ENCODE data around the gene LIMS1. TPM values are rescaled to one million over a fixed set of nuclear protein-coding genes. Genes with fewer than 3 reads are reported as not detected.
"Not testable (repeated sequence)": the region's sequence is repeated elsewhere in the genome, so short reads cannot be mapped to it uniquely, and the experiment has no call there.

The LIMS1 gene
- total and polyA plus RNA-seq, 3 donors from 2014 or later: 44.8 to 110 (median 94.1) TPM

GRCh38 chr2:108492364-108492763 lies 41.9 kb upstream of the LIMS1 start:
- DNase-seq: no peak
- H3K4me3 ChIP-seq: no peak overlapping the region
- no peak overlapping the region for H3K27ac ChIP-seq
- WGBS, 2 donors: 96% methylated on average over 4 of the region's 4 CpGs
- no peaks in the 10 kb centered on the region for H3K36me3 ChIP-seq (ENCODE audit: low read depth, missing control alignments)
- intact Hi-C loops (cut with DNase I; ENCODE audit: low total_unique reads): no loop called here
- no peaks in the 10 kb centered on the region for H3K4me1 ChIP-seq
- H3K9me3 ChIP-seq: no peaks in the 10 kb centered on the region
- TF ChIP-seq, protein P1, sequence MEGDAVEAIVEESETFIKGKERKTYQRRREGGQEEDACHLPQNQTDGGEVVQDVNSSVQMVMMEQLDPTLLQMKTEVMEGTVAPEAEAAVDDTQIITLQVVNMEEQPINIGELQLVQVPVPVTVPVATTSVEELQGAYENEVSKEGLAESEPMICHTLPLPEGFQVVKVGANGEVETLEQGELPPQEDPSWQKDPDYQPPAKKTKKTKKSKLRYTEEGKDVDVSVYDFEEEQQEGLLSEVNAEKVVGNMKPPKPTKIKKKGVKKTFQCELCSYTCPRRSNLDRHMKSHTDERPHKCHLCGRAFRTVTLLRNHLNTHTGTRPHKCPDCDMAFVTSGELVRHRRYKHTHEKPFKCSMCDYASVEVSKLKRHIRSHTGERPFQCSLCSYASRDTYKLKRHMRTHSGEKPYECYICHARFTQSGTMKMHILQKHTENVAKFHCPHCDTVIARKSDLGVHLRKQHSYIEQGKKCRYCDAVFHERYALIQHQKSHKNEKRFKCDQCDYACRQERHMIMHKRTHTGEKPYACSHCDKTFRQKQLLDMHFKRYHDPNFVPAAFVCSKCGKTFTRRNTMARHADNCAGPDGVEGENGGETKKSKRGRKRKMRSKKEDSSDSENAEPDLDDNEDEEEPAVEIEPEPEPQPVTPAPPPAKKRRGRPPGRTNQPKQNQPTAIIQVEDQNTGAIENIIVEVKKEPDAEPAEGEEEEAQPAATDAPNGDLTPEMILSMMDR (IDR thresholded peaks at IDR 0.05): no peak
- no peaks in the 10 kb centered on the region for H3K27me3 ChIP-seq

GRCh38 chr2:108496167-108496566 lies 38.1 kb upstream of the LIMS1 start:
- intact Hi-C loops (cut with DNase I; ENCODE audit: low total_unique reads); H3K27ac ChIP-seq; H3K4me3 ChIP-seq; H3K36me3 ChIP-seq (ENCODE audit: low read depth, missing control alignments); H3K9me3 ChIP-seq; H3K27me3 ChIP-seq; DNase-seq; H3K4me1 ChIP-seq: not testable (repeated sequence)
- WGBS, 2 donors: 100% methylated on average over 1 of the region's 3 CpGs; no CpG with 5 or more reads in 1 of the 2 donors

- H3K27ac ChIP-seq: not testable (repeated sequence)
These were observed 26.6 kb upstream of the LIMS1 start for GRCh38 chr2:108507620-108508019.

DNA sequence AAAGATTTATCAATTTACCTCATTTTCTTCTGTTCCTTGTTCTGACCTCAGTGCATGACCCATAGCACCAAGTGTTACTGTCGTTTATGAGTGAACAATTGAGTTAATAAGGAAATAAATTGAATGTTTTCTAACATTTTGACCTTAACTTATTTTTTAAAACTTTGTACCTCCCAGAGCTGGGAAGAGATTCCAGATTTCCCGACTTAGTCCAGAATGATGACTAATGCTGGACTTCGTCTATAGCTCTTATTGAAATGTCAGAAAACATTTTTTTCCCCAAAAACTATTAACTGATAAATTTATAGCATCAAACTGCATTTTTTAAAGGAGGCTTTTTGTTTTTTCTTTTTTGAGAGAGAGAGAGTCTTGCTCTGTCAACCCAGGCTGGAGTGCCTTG lies 21.8 kb upstream of the LIMS1 start:
- H3K4me1 ChIP-seq; H3K9me3 ChIP-seq; H3K27me3 ChIP-seq; H3K36me3 ChIP-seq (ENCODE audit: low read depth, missing control alignments); H3K27ac ChIP-seq; DNase-seq; H3K4me3 ChIP-seq; intact Hi-C loops (cut with DNase I; ENCODE audit: low total_unique reads): not testable (repeated sequence)
- WGBS, 2 donors: 62 to 81% methylated on average over 3 of the region's 3 CpGs

More at GRCh38 chr2:108507620-108508019, 26.6 kb upstream of the LIMS1 start:
- H3K4me3 ChIP-seq; H3K9me3 ChIP-seq; intact Hi-C loops (cut with DNase I; ENCODE audit: low total_unique reads); H3K36me3 ChIP-seq (ENCODE audit: low read depth, missing control alignments); DNase-seq; H3K27me3 ChIP-seq; H3K4me1 ChIP-seq: not testable (repeated sequence)
- 82 to 93% methylated on average over 4 of the region's 4 CpGs for WGBS, 2 donors

DNA sequence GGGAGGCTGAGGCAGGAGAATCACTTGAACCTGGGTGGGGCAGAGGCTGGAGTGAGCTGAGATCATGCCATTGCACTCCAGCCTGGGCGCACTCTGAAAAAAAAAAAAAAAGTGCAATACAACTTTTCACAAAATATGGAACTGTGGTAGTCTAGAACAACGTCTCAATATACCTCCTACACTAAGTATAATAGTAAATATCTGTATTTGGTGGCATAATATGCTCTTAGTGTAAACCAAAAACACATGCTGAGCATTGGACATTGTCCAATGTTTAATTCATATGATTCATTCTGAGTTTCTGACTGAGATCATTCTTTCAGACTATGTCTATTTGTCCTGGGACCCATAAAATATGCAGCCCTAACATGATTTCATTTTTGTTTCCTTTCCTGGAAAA lies 19.8 kb upstream of the LIMS1 start:
- H3K36me3 ChIP-seq (ENCODE audit: low read depth, missing control alignments); H3K9me3 ChIP-seq; H3K27me3 ChIP-seq; H3K4me3 ChIP-seq; H3K27ac ChIP-seq; intact Hi-C loops (cut with DNase I; ENCODE audit: low total_unique reads); H3K4me1 ChIP-seq; DNase-seq: not testable (repeated sequence)
- 50 to 70% methylated on average over 2 of the region's 2 CpGs for WGBS, 2 donors

DNA sequence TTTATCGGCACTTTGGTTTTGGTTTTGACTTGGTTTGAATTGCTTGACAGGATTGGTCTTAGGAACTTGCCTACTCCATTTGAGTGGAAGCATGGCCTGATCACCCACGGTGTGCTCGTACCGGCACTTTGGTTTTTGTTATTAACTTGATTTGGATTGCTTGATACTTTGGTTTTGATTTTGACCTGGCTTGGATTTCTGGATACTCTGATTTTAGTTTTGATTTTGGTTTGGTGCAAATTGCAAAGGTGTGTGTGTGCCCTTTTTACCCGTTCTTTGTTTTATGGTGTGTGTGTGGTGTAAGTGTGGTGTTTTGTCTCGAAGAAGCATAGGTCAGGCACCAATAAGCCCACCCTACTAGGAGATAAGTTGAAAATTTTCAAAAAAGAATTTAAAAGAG lies 9.6 kb upstream of the LIMS1 start:
- H3K36me3 ChIP-seq (ENCODE audit: low read depth, missing control alignments); DNase-seq; H3K4me3 ChIP-seq; intact Hi-C loops (cut with DNase I; ENCODE audit: low total_unique reads); H3K9me3 ChIP-seq; H3K27ac ChIP-seq; H3K4me1 ChIP-seq; H3K27me3 ChIP-seq: not testable (repeated sequence)
- 97% methylated on average over 5 of the region's 6 CpGs; no CpG with 5 or more reads in 1 of the 2 donors for WGBS, 2 donors

DNA sequence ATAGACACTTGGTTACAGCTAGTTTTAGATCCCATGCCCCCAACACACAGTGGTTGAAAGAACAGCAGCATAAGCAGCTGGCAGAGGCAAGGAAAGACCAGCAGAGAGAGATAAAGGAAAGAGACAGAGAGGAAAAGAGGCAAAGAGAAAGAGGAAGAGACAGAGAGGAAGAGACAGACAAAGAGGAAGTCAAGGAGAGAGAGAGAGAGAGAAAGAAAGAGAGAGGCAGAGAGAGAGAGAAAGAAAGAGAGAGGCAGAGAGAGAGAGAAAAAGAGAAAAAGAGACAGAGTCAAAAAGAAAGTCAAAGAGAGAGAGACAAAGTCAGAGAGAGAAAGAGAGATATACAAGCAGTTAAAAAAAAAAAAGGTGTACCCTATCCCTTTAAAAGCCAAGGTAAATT lies 9.0 kb upstream of the LIMS1 start:
- H3K36me3 ChIP-seq (ENCODE audit: low read depth, missing control alignments); H3K4me1 ChIP-seq; DNase-seq; H3K27ac ChIP-seq; H3K4me3 ChIP-seq; H3K9me3 ChIP-seq; intact Hi-C loops (cut with DNase I; ENCODE audit: low total_unique reads); H3K27me3 ChIP-seq: not testable (repeated sequence)

DNA sequence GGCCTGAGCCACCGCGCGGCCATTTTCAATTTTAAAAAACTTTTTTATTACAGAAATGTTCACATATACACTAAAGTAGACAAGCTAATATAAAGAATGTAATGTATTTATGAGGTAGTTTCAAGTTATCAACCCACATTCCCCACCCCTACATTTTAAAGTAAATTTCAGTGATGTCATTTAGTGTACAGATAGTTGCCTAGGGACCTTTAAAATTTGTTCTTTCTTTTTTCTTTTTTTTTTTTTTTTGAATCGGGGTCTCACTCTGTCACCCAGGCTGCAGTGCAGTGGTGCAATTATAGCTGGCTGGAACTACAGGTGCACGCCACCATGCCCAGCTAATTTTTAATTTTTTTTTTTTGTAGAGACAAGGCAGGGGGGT lies 2.6 kb upstream of the LIMS1 start:
- Histone ChIP-seq H3K4me1 (peaks cover 3% of the 10 kb centered on the region), H3K36me3 (ENCODE audit: low read depth, missing control alignments) (no peaks in the 10 kb centered on the region), H3K4me3 (no peak overlapping the region), H3K9me3 (no peaks in the 10 kb centered on the region), H3K27ac (no peak overlapping the region), H3K27me3 (no peaks in the 10 kb centered on the region)
- 93 to 96% methylated on average over 5 of the region's 5 CpGs for WGBS, 2 donors
- intact Hi-C loops (cut with DNase I; ENCODE audit: low total_unique reads): no loop called here
- DNase-seq: no peak
- TF ChIP-seq, protein P1 (IDR thresholded peaks at IDR 0.05): no peak
- TF ChIP-seq POLR2A (IDR thresholded peaks at IDR 0.05): no peak
